Testis (tissue), 2 donors: Measurements from ENCODE around the gene SDR39U1.

ENCODE experiments used
- POLR2A ChIP-seq: fragments of 450-650 bp; IDR thresholded peaks from one replicate; pipeline ENCODE4 v1.6.1; 2017; ENCODE audit warnings: antibody characterized with exemption, mild to moderate bottlenecking, moderate library complexity
- TF ChIP-seq, protein P1 (sequence below), 3 experiments: fragments of 450-650 bp in 2 of 3; fragments of 200-600 bp in 1 of 3; sonication (generic) in 1 of 3; IDR thresholded peaks; one replicate each; pipeline ENCODE4 v1.5.1; 2016 to 2019; ENCODE audit warnings: antibody characterized with exemption in 3 of 3, mild to moderate bottlenecking in 2 of 3, moderate library complexity in 1 of 3

DNA sequence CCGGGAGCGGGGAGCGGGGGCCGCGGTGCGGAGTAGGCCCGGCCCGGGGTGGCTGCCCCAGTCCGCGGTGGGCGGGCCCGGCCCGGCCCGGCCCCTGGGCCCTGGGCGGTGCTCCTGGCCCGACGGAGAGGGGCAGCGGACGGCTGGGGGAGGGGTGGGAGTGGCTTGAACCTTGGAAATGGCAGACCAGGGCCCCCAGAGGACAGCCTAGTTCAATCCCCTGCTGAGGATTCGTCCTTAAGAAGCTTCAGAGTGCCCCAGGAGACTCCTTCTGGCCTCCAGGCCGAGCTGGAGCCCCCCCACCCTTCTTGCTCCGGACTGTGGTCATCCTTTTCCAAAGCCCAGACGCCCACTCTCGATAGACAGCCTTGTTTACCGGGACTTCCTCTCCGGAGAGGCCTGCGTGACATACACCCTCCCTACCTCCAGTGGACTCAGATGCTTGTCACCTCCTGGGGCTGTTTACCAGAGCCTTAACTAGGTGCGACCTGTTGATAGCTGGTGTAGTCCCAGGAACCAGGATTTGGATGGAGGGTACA is 12.4 kb downstream of the SDR39U1 start:
- TF ChIP-seq POLR2A, result no peak
- TF ChIP-seq, protein P1, sequence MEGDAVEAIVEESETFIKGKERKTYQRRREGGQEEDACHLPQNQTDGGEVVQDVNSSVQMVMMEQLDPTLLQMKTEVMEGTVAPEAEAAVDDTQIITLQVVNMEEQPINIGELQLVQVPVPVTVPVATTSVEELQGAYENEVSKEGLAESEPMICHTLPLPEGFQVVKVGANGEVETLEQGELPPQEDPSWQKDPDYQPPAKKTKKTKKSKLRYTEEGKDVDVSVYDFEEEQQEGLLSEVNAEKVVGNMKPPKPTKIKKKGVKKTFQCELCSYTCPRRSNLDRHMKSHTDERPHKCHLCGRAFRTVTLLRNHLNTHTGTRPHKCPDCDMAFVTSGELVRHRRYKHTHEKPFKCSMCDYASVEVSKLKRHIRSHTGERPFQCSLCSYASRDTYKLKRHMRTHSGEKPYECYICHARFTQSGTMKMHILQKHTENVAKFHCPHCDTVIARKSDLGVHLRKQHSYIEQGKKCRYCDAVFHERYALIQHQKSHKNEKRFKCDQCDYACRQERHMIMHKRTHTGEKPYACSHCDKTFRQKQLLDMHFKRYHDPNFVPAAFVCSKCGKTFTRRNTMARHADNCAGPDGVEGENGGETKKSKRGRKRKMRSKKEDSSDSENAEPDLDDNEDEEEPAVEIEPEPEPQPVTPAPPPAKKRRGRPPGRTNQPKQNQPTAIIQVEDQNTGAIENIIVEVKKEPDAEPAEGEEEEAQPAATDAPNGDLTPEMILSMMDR (IDR thresholded peaks at IDR 0.05), result no peak
